H1 (cell line): Measurements from ENCODE around the gene UBQLN3.

Source experiments
- ASH2L ChIP-seq: fragments of 200-600, 300-600 bp; sonication (generic); IDR thresholded peaks from one replicate; pipeline ENCODE4 v1.7.1; 2017; ENCODE audit warnings: low read length
- JUN ChIP-seq: IDR thresholded peaks from 2 replicates; pipeline ENCODE4 v1.6.1; 2011; ENCODE audit warnings: low read depth, mild to moderate bottlenecking, improper control_type of control experiment, low read length
- JUND ChIP-seq: IDR thresholded peaks from 2 replicates; pipeline ENCODE4 v1.6.1; 2011; ENCODE audit warnings: mild to moderate bottlenecking, improper control_type of control experiment, low read length
- POU5F1 ChIP-seq: IDR thresholded peaks from 2 replicates; pipeline ENCODE4 v1.6.1; 2011; ENCODE audit warnings: low read depth, mild to moderate bottlenecking, low read length, moderate library complexity
- TF ChIP-seq, protein P1 (sequence below), 3 experiments: IDR thresholded peaks; 1 replicate in 2 of 3; 2 replicates in 1 of 3; pipeline versions ENCODE4 v1.5.1 to v1.6.1; 2011; ENCODE audit warnings: low read length in 3 of 3, mild to moderate bottlenecking in 3 of 3, inconsistent platforms in 2 of 3, low read depth in 1 of 3, moderate library complexity in 1 of 3; ENCODE audit not compliant: insufficient read depth in 1 of 3; ENCODE audit errors: control extremely low read depth in 1 of 3
- TF ChIP-seq, protein P2 (sequence below): IDR thresholded peaks from 2 replicates; pipeline ENCODE4 v1.6.1; 2011; ENCODE audit warnings: low read length, improper control_type of control experiment

DNA sequence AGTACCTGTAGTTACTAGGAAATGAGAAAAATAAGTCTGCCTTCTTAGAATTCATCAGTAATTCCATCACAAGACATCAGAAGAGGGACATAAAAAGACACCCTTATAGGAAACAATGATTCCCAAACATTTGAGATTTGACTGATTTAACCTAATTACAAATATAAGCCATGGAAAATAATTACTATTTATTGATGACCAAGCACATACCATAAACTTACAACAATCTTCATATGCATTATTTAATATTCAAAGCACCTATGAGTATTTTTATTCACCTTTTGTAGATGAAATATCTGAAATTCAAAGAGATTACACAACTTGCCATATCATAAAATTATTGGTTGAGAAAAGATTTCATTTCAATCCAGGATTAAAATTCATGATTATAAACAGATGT is 35.8 kb downstream of the UBQLN3 start:
- TF ChIP-seq POU5F1 (no peak), JUND (no peak), ASH2L (no peak), JUN (no peak)
- TF ChIP-seq, protein P1, sequence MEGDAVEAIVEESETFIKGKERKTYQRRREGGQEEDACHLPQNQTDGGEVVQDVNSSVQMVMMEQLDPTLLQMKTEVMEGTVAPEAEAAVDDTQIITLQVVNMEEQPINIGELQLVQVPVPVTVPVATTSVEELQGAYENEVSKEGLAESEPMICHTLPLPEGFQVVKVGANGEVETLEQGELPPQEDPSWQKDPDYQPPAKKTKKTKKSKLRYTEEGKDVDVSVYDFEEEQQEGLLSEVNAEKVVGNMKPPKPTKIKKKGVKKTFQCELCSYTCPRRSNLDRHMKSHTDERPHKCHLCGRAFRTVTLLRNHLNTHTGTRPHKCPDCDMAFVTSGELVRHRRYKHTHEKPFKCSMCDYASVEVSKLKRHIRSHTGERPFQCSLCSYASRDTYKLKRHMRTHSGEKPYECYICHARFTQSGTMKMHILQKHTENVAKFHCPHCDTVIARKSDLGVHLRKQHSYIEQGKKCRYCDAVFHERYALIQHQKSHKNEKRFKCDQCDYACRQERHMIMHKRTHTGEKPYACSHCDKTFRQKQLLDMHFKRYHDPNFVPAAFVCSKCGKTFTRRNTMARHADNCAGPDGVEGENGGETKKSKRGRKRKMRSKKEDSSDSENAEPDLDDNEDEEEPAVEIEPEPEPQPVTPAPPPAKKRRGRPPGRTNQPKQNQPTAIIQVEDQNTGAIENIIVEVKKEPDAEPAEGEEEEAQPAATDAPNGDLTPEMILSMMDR (IDR thresholded peaks at IDR 0.05; ENCODE audit: control extremely low read depth in 1 of 3, insufficient read depth in 1 of 3, low read depth in 1 of 3, low read length in 3 of 3): no peak
- TF ChIP-seq, protein P2, sequence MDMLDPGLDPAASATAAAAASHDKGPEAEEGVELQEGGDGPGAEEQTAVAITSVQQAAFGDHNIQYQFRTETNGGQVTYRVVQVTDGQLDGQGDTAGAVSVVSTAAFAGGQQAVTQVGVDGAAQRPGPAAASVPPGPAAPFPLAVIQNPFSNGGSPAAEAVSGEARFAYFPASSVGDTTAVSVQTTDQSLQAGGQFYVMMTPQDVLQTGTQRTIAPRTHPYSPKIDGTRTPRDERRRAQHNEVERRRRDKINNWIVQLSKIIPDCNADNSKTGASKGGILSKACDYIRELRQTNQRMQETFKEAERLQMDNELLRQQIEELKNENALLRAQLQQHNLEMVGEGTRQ: no peak
